SK-N-SH treated with all-trans-retinoic acid at 6 μM for 48 hours (cell line): ENCODE measurements around the gene PRKCZ.

Experiments used
- ATAC-seq: fragments of 200-7000 bp; cut with Tn5 transposase; 3 replicates; pipeline ENCODE4 v1.9.1; 2020; ENCODE audit warnings: mild to moderate bottlenecking, moderate library complexity
- ARNTL ChIP-seq: fragments of 450-650 bp; formaldehyde crosslinking; IDR thresholded peaks from 2 replicates; pipeline ENCODE4 v1.5.0; 2020; ENCODE audit warnings: low read depth, mild to moderate bottlenecking, moderate library complexity, borderline replicate concordance
- BACH2 ChIP-seq: fragments of 250-450 bp; sonication (Bioruptor Pico); IDR thresholded peaks from 2 replicates; pipeline ENCODE4 v1.9.0; 2021; ENCODE audit warnings: mild to moderate bottlenecking, borderline replicate concordance
- CSDC2 ChIP-seq: fragments of 250-450 bp; sonication (Bioruptor Pico); IDR thresholded peaks from 2 replicates; pipeline ENCODE4 v1.5.0; 2020; ENCODE audit warnings: mild to moderate bottlenecking, moderate library complexity
- CSRNP3 ChIP-seq: fragments of 250-450 bp; sonication (Bioruptor Pico); IDR thresholded peaks from 2 replicates; pipeline ENCODE4 v1.5.1; 2021; ENCODE audit warnings: mild to moderate bottlenecking, moderate library complexity
- ESRRG ChIP-seq: fragments of 250-450 bp; sonication (Bioruptor Pico); IDR thresholded peaks from 2 replicates; pipeline ENCODE4 v1.6.1; 2021; ENCODE audit warnings: mild to moderate bottlenecking
- GLIS3 ChIP-seq: fragments of 250-450 bp; sonication (Bioruptor Pico); IDR thresholded peaks from 2 replicates; pipeline ENCODE4 v1.5.0; 2020; ENCODE audit warnings: mild to moderate bottlenecking, moderate library complexity
- POU6F1 ChIP-seq: fragments of 250-450 bp; sonication (Bioruptor Pico); IDR thresholded peaks from 2 replicates; pipeline ENCODE4 v1.8.0; 2021; ENCODE audit warnings: low read depth, mild to moderate bottlenecking, moderate library complexity, borderline replicate concordance
- PPARA ChIP-seq: fragments of 250-450 bp; sonication (Bioruptor Pico); IDR thresholded peaks from 2 replicates; pipeline ENCODE4 v1.5.0; 2020; ENCODE audit warnings: mild to moderate bottlenecking, borderline replicate concordance
- RARB ChIP-seq: fragments of 250-450 bp; sonication (Bioruptor Pico); IDR thresholded peaks from 2 replicates; pipeline ENCODE4 v1.8.0; 2021; ENCODE audit warnings: mild to moderate bottlenecking, moderate library complexity
- SNAI2 ChIP-seq: fragments of 250-450 bp; sonication (Bioruptor Pico); IDR thresholded peaks from 2 replicates; pipeline ENCODE4 v1.5.0; 2020; ENCODE audit warnings: mild to moderate bottlenecking, moderate library complexity
- TCF4 ChIP-seq: fragments of 250-450 bp; sonication (Bioruptor Pico); IDR thresholded peaks from 2 replicates; pipeline ENCODE4 v1.8.0; 2021; ENCODE audit warnings: mild to moderate bottlenecking, moderate library complexity, borderline replicate concordance
- TOX ChIP-seq: fragments of 250-450 bp; sonication (Bioruptor Pico); IDR thresholded peaks from 2 replicates; pipeline ENCODE4 v1.8.0; 2021; ENCODE audit warnings: mild to moderate bottlenecking, moderate library complexity, borderline replicate concordance
- ZFP3 ChIP-seq: fragments of 250-450 bp; sonication (Bioruptor Pico); IDR thresholded peaks from 2 replicates; pipeline ENCODE4 v1.5.0; 2020; ENCODE audit warnings: mild to moderate bottlenecking, moderate library complexity
- ZFP30 ChIP-seq: fragments of 450-650 bp; formaldehyde crosslinking; IDR thresholded peaks from 2 replicates; pipeline ENCODE4 v1.5.0; 2022; ENCODE audit warnings: mild to moderate bottlenecking, moderate library complexity
- ZNF565 ChIP-seq: fragments of 450-650 bp; formaldehyde crosslinking; conservative IDR thresholded peaks from 2 replicates; pipeline ENCODE4 v1.5.0; 2020; ENCODE audit warnings: low read depth, mild to moderate bottlenecking, moderate library complexity
- ZNF70 ChIP-seq: fragments of 450-650 bp; formaldehyde crosslinking; IDR thresholded peaks from 2 replicates; pipeline ENCODE4 v1.5.0; 2020; ENCODE audit warnings: mild to moderate bottlenecking, moderate library complexity
- ZNF8 ChIP-seq: fragments of 450-650 bp; formaldehyde crosslinking; IDR thresholded peaks from 2 replicates; pipeline ENCODE4 v1.5.0; 2020; ENCODE audit warnings: mild to moderate bottlenecking, moderate library complexity
- TF ChIP-seq, protein P1 (sequence below): fragments of 250-450 bp; sonication (Bioruptor Pico); IDR thresholded peaks from 2 replicates; pipeline ENCODE4 v1.8.0; 2020; ENCODE audit warnings: mild to moderate bottlenecking, moderate library complexity, borderline replicate concordance
- TF ChIP-seq, protein P2 (sequence below): fragments of 250-450 bp; sonication (Bioruptor Pico); IDR thresholded peaks from 2 replicates; pipeline ENCODE4 v1.5.1; 2020; ENCODE audit warnings: low read depth, mild to moderate bottlenecking, moderate library complexity
- TF ChIP-seq, protein P3 (sequence below): fragments of 250-450 bp; sonication (Bioruptor Pico); IDR thresholded peaks from 2 replicates; pipeline ENCODE4 v1.5.0; 2020; ENCODE audit warnings: mild to moderate bottlenecking, moderate library complexity

PRKCZ gene

GRCh38 chr1:2205191-2205952, 155.2 kb downstream of the PRKCZ start (continued):
- TF ChIP-seq ZNF565 = no peak

DNA sequence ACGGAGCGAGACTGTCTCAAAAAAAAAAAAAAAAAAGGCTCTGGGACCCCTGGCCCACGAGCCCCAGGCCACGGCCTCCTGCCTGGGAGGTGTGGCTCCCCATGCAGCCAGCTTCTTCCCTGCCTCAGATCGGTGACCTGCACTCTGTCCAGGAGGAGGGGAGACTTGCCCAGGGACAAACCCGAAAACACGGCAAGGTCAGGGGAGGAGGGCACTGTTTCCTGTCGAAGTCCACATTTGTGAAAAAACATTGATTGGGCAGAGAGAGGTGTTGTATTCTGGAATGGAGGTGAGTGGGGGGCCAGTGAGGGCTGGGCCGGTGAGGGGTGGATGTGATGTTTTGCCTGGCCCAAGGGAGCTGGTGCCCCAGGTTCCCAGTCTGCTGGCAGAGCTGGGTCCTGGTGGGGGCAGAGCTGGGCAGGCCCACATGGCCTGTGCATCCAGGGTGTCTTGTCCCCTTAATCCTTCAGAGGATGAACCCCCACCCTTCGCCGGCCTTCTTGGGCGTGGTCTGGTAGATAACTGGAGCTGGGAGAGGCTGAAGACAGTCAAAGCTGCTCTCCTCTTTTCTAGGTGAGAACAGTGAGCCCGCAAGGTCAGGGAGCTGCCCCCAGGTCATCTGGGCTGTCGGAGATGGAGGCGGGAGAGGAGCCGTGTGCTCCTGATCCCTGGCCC, 156.7 kb downstream of the PRKCZ start:
- no peak for ATAC-seq
- no peak for TF ChIP-seq BACH2
- TF ChIP-seq ZNF70 (CRISPR knock-in tag) = no peak
- TF ChIP-seq TOX (CRISPR knock-in tag) = no peak
- no peak for TF ChIP-seq POU6F1 (CRISPR knock-in tag)
- TF ChIP-seq ZFP3 (CRISPR knock-in tag) = no peak
- TF ChIP-seq CSDC2 (CRISPR knock-in tag) = no peak
- TF ChIP-seq, protein P1, sequence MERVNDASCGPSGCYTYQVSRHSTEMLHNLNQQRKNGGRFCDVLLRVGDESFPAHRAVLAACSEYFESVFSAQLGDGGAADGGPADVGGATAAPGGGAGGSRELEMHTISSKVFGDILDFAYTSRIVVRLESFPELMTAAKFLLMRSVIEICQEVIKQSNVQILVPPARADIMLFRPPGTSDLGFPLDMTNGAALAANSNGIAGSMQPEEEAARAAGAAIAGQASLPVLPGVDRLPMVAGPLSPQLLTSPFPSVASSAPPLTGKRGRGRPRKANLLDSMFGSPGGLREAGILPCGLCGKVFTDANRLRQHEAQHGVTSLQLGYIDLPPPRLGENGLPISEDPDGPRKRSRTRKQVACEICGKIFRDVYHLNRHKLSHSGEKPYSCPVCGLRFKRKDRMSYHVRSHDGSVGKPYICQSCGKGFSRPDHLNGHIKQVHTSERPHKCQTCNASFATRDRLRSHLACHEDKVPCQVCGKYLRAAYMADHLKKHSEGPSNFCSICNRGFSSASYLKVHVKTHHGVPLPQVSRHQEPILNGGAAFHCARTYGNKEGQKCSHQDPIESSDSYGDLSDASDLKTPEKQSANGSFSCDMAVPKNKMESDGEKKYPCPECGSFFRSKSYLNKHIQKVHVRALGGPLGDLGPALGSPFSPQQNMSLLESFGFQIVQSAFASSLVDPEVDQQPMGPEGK (CRISPR knock-in tag) = no peak
- TF ChIP-seq ZFP30 = no peak
- no peak for TF ChIP-seq GLIS3

GRCh38 chr1:2208309-2209239, 158.4 kb downstream of the PRKCZ start:
- no peak for ATAC-seq
- no peak for TF ChIP-seq ZNF565
- no peak for TF ChIP-seq PPARA
- no peak for TF ChIP-seq SNAI2 (CRISPR knock-in tag)
- no peak for TF ChIP-seq POU6F1 (CRISPR knock-in tag)
- TF ChIP-seq RARB (CRISPR knock-in tag) = no peak
- TF ChIP-seq, protein P2, sequence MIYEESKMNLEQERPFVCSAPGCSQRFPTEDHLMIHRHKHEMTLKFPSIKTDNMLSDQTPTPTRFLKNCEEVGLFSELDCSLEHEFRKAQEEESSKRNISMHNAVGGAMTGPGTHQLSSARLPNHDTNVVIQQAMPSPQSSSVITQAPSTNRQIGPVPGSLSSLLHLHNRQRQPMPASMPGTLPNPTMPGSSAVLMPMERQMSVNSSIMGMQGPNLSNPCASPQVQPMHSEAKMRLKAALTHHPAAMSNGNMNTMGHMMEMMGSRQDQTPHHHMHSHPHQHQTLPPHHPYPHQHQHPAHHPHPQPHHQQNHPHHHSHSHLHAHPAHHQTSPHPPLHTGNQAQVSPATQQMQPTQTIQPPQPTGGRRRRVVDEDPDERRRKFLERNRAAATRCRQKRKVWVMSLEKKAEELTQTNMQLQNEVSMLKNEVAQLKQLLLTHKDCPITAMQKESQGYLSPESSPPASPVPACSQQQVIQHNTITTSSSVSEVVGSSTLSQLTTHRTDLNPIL (CRISPR knock-in tag) = no peak
- TF ChIP-seq CSDC2 (CRISPR knock-in tag) = no peak
- no peak for TF ChIP-seq CSRNP3 (CRISPR knock-in tag)
- TF ChIP-seq GLIS3 = no peak
- no peak for TF ChIP-seq ZNF8 (CRISPR knock-in tag)
- TF ChIP-seq ESRRG = no peak

GRCh38 chr1:2209400-2210083, 159.3 kb downstream of the PRKCZ start:
- no peak for ATAC-seq
- TF ChIP-seq TCF4 (CRISPR knock-in tag) (no peak), ARNTL (no peak), RARB (CRISPR knock-in tag) (no peak), ZNF565 (no peak), POU6F1 (CRISPR knock-in tag) (no peak), GLIS3 (no peak)
- TF ChIP-seq, protein P3, sequence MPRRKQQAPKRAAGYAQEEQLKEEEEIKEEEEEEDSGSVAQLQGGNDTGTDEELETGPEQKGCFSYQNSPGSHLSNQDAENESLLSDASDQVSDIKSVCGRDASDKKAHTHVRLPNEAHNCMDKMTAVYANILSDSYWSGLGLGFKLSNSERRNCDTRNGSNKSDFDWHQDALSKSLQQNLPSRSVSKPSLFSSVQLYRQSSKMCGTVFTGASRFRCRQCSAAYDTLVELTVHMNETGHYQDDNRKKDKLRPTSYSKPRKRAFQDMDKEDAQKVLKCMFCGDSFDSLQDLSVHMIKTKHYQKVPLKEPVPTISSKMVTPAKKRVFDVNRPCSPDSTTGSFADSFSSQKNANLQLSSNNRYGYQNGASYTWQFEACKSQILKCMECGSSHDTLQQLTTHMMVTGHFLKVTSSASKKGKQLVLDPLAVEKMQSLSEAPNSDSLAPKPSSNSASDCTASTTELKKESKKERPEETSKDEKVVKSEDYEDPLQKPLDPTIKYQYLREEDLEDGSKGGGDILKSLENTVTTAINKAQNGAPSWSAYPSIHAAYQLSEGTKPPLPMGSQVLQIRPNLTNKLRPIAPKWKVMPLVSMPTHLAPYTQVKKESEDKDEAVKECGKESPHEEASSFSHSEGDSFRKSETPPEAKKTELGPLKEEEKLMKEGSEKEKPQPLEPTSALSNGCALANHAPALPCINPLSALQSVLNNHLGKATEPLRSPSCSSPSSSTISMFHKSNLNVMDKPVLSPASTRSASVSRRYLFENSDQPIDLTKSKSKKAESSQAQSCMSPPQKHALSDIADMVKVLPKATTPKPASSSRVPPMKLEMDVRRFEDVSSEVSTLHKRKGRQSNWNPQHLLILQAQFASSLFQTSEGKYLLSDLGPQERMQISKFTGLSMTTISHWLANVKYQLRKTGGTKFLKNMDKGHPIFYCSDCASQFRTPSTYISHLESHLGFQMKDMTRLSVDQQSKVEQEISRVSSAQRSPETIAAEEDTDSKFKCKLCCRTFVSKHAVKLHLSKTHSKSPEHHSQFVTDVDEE = no peak
